Measurements from ENCODE around the gene DDX51.
"Not testable (repeated sequence)": the region's sequence is repeated elsewhere in the genome, so short reads cannot be mapped to it uniquely, and the experiment has no call there.

Gene DDX51

DNA sequence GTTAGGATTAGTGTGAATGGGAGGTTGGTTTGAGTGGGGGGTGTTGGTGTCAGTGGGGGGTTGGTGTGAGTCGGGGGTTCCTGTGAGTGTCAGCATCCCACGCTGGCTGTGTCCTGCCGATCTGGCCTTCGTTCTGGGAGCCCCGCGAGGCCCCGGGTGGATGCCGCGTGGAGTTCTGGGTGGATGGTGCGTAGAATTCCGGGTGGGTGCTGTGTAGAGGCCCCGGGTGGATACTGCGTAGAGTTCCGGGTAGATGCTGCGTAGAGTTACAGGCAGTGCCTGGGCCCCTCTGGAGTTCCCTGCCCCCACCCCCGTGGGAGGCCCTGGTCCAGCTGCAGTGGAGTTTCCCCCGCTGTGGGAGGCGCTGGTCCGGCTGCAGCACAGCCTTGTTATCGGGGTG lies 8.8 kb upstream of the DDX51 start:
- no peak for DNase-seq

DNA sequence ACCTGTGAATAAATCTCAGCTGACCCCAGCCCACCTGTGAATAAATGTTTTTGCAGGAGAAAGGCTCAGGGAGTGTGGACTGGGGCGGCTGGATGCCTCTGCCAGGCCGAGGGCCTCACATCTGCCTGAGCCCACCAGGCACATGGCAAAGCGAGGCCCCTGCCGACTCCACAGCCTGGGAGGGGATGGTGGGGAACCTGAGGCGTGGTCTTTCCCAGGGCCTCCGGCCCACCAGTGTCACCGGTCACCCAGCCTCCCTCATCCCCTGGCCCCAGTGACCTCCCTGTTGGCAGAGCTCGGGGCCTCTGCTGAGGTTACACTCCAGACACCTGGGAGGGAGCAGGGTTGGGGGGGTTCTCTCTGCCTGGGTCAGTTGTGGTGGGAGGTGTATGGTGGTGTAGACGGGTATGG lies 8.3 kb upstream of the DDX51 start:
- no peak for DNase-seq

DNA sequence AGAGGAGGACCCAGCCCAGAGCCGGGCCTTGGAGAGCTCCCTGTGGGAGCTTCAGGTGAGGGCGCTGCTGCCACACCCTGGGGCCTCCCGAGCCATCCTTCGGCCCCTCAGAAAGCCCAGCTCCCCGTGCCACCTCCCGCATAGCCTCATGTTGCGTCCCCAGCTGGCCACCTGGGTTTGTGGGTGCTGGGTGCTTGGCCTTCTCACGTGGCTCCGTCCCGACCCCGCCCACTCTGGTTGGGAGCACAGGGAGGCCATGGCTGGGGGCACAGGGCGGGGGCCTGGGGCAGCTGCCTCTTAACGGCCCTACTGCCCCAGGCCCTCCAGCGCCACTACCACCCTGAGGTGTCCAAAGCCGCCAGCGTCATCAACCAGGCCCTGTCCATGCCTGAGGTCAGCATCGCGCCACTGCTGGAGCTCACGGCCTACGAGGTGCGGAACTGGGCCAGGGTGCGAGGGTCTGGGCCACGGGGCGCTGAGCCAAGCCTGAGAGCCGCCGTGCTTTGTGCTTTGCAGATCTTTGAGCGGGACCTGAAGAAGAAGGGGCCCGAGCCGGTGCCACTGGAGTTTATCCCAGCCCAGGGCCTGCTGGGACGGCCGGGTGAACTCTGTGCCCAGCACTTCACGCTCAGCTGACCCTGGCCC lies 7.8 kb upstream of the DDX51 start:
- DNase-seq: no peak

DNA sequence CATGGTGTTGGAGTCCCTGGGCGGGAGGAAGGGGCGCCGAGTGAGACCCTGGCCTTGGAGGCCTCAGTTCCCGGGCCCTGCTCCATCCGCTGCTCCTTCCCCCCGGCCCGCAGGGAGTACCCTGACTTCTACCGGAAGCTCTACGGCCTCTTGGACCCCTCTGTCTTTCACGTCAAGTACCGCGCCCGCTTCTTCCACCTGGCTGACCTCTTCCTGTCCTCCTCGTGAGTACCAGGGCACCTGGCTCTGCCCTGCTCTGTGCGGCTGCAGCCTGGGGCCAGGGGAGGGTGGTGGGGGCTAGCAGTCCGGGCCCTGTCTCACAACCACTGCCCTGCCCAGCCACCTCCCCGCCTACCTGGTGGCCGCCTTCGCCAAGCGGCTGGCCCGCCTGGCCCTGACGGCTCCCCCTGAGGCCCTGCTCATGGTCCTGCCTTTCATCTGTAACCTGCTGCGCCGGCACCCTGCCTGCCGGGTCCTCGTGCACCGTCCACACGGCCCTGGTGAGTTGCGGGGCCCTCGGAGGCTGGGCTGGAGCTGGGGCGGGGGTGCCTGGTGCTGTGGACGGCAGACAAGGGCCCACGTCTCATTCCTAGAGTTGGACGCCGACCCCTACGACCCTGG lies 7.1 kb upstream of the DDX51 start:
- no peak for DNase-seq

DNA sequence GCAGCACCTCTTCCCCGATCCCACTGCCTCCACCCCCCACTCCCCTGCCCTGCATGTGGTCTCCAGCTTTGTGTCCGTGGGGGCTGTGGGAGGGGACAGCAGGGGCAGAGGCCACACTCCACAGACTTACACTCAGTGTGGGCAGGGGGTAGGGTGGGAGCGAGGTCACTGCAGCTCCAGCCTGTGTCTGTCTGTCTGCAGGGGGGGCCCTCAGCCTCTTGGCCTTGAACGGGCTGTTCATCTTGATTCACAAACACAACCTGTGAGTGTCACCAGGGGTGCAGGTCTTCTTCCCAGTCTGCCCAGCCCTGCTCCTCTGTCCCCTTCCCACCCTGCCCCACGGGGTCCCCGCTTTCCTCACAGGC lies 6.6 kb upstream of the DDX51 start:
- no peak for DNase-seq

DNA sequence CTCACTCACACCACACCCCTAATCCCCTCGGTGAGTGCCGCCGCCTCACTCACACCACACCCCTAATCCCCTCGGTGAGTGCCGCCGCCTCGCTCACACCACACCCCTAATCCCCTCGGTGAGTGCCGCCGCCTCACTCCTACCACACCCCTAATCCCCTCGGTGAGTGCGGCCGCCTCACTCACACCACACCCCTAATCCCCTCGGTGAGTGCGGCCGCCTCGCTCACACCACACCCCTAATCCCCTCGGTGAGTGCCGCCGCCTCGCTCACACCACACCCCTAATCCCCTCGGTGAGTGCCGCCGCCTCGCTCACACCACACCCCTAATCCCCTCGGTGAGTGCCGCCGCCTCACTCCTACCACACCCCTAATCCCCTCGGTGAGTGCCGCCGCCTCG lies 5.4 kb upstream of the DDX51 start:
- DNase-seq: not testable (repeated sequence)

DNA sequence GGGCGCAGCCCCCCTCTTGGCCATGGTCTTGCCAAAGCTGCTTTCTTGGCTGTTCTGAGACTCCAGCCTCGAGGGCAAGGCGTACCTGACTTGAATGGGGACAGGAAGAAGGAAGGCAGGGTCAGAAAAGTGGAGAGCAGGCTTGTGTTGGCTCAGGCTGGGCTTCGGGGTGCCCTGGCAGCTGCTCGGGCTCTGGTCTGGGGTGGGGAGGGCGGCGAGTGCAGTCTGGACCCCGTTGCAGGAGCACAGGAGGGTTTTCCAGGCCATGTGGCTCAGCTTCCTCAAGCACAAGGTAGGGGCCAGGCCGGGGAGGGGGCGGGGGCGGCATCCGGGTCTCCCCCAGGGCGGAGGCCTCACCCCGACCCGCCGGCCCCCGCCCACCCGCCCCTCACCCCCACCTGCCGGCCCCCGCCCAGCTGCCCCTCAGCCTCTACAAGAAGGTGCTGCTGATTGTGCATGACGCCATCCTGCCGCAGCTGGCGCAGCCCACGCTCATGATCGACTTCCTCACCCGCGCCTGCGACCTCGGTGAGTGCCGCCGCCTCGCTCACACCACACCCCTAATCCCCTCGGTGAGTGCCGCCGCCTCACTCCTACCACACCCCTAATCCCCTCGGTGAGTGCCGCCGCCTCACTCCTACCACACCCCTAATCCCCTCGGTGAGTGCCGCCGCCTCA lies 4.4 kb upstream of the DDX51 start:
- no peak for DNase-seq

DNA sequence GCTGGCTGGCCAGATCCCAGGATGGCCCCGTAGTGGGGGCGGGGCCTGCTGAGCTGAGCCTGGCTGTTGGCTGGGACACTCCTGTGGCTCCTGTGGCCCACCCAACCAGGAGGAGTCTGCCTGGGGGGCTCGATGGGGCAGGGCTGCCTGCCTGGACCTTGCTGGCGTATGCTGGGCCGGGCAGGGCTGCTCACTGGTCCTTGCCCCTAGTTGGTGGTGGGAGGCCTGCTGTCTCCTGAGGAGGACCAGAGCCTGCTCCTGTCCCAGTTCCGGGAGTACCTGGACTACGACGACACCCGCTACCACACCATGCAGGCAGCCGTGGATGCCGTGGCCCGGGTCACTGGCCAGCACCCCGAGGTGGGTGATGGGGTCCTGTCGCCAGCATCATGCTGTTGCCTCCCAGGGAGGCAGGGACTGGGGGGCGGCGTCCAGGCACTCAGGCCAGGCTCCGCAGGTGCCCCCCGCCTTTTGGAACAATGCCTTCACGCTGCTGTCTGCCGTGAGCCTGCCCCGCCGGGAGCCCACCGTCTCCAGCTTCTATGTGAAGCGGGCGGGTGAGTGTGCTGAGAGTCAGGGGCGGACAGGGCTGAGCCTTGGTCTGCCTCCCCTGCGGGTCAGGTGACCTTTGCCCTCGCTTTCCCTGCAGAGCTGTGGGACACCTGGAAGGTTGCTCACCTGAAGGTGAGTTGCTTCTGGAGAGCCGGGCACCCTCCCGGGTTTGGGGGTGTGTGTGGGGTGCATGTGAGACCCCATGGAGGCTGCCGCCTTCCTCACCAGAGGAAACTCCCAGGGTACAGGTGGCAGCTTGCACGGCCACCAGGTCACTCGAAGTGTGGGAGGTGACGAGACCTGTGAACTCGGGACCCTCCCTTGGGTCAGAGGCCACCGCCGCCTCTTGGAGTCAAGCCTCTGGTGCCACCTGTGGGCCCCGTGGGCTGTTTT lies 3.6 kb upstream of the DDX51 start:
- DNase-seq: no peak

DNA sequence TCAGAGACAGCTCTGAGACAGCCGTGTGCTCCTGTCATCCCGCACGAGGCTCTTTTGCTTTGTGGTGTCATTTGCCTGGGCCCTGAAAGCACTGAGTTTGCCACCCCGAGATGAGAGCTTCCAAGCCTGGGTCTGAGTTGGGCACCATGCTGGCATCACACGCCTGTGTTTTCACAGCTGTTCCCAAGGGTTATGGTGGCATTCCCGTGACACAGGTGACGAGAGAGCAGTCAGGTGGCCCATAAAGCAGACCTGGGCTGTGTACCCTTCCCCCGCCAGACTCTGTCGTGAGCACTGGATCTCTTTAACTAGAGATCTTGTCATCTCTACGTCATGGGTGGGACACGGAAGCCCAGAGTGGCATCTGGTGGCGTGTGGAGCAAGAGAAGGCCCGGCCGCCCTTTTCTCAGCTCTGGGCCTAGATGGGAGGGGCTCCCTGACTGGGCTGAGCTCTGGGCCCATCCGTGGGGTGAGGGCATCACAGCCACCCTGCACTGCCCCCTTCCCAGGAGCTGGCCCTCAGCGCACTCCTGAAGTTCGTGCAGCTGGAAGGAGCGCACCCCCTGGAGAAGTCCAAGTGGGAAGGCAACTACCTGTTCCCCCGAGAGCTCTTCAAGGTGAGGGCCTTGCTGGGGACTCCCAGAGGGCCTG lies 2.8 kb upstream of the DDX51 start:
- no peak for DNase-seq

DNA sequence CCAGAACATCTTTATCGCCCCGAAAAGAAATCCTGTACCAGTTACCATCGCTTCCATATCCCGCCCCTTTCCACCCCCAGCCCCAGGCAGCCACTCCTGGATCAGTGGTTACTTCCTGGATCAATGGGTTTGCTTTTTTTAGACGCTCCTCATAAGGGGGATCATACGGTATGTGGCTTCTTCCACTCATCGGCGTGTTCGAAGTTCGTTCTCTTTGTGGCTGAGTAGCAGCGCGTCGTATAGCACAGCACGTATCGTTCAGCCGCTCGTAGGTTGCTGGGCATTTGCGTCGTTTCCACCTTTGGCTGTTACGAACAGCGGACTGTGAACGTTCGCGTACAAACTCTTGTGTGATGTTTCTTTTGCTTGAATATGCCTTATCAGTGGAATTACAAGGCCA lies 2.0 kb upstream of the DDX51 start:
- DNase-seq: no peak

DNA sequence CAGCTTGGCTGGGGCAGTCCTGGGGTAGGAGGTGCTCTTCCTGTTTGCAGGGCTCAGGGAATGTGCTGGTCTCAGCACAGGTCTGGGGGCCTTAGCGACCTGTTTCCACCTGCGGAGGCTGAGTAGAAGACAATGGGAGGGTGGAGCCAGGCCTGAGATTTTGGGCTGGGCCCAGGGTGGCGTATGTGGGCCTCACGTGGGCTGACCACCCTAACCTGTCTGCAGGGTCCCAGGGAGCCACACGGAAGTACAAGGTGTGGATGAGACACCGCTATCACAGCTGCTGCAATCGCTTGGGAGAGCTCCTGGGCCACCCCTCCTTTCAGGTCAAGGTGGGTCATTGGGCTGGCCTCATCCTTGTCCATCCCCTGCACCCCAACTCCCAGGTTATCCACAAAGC lies 1.2 kb upstream of the DDX51 start:
- no peak for DNase-seq

DNA sequence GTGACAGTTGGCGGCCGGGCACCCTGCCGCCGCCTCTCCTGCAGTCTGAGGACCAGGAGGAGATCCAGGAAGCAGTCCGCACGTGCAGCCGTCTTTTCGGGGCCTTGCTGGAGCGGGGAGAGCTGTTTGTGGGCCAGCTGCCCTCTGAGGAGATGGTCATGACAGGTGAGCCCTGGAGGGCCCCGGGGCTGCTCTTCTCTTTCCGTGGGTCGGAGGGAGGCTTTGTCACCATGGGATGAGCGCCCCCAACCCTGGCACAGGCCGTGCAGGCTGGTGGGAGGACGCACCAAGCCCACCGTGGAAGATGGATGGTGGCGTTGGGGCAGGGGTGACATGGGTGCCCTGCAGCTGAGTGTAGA lies 670 bp upstream of the DDX51 start:
- no peak for DNase-seq

DNA sequence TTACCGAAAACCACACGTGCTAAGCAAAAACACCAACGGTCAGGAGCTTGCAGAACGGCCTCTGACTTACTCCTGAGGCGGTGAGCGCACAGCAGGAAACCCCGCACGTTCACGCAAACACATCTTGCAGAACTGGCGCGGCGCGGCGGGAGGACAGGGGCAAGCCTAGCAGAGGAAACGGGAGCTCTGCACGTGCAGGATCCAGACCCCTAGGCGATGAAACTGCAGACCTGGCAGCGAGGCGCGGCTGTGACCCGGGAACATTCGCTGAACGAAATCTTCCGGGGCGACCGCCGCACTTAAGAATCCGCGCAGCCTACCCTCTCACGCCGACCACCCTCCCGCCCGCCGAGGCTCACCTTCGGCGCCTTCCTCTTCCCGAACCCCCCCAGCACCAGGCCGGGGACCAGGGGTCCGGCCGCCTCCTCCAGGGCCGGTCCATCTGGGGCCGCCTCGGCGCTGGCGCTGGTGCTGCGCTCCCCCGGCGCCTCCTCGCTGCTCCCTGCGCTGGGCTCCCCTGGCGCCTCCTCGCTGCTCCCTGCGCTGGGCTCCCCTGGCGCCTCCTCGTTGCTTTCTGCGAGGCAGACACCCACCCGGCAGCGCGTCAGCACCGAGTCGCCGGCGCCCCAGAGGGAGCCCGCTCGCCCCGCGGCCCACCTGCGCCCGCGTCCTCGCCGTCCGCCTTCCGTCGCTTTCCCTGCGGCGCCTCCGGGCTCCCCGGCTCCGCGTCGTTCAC lies 615 bp downstream of the DDX51 start:
- DNase-seq: peak; percentile 7

DNA sequence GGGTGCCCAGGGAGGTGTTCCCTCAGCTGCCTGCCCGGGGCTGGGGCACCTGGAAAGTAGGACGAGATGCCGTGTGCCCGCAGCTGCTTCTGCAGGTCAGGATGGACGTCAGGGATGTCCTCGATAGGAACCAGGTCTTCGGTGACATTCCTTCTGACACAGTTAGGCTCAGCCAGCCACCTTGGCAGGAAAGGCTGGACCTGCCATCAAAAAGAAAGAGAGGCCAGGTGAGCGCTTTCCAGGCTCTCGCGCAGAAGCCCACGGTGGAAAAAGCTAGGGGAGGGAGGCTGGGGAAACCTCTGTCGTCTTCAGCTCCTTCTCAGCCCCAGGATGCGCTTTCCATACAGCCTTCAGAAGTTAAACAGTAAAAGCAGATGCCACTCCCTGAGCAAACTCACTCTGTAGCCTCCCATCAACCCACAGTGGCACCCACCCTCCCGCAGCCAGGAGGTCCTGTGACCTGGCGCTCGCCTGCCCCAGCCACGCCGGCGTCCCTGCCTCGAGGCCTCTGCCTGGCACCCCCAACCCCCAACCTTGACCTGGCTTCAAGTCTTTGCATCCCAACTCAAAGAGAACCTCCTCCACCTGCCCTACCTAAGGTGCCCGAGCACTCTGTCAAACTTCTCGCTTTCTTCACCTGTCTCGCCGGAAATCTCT lies 1.3 kb downstream of the DDX51 start:
- no peak for DNase-seq

DNA sequence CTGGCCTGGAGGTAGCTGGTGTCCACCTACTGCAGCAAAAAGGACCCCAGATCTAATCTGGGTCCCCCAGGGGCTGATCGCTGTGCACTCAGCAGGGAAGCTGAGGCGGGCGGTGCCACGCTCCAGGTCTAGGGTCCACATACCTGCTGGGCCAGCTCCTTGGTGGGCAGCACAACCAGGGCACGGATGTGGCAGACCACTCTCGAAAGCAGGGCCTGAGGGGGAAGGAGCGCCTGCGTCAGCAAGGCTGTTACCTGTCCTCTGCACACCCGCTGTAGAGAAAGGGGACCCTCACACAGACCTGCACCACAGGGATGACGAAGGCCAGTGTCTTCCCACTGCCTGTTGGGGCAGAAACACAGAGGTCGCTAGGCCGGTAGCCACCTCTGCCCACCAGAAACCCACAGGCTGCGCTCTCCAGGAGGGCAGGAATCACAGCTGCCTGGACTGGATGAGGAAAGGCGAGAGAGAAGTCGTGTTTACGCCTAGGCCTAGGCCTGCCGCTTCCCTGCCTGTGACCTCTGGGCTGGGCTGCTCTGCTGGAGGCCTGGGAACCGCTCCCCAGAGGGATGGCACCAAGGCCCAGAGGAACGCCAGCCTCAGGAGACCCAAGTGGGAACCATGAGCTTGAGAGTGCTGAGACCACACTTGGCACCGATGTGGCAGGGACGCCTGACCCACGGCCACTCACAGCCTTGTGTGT lies 2.0 kb downstream of the DDX51 start:
- DNase-seq: no peak

DNA sequence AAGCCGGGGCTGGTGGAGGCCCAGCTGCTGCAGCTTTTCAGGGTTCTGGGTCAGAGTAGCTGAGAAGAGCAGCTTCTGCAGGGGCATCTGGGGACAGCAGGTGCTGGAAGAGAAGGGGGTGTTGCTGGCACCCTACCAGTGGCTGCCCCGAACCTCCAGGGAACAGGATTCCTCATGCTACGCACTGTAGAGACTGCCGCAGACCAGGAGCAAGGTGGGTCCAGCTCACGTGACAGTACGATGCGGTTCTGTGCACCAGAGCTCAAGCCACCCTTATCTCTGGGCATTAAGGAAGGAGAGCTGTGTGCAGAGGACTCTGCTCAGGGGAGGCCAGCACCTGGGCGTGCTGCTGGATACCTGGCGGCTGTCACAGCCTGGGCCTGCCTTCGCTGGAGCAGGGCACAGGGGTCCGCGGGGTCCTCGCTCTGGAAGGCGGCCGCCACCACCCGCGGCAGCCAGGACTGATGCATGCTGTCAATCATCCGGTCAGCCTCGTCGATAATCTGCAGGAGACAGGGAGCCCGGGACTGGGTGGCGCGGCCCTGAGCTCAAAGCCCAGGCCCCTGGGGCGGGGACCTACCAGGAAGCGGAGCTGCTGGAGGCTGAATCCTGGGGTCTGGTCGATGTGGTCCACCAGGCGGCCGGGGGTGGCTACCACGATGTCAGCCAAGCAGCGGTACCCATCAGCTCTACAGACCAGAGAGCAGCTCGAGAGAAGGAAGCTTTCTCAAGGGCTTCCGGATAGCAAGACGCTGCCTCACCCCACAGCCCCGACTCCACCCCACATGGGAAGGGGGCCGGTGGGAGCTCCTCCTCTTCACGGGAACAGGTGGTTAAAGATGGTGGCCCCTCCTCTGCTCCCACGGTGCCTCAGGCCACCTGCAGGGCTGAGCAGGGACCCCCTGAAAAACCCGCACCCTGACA lies 2.9 kb downstream of the DDX51 start:
- no peak for DNase-seq

DNA sequence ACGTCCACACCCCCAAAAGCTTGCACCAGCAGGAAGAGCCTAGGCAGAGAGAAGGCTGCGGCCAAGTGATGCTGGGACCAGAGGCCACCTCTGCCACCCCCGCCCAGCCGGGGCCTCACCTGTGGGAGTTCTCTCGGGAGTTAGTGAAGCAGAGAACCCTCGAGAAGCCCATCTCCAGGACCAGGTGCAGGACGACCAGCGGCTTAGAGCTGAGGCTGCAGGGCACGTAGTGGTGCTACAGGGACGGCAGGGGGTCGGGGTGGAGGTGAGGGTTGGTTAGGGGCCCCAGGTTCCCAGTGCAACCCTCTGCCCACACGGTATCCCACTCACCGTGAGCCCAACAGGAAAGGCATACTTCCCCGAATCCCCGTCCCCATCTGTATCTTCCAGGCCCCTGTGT lies 3.6 kb downstream of the DDX51 start:
- no peak for DNase-seq

DNA sequence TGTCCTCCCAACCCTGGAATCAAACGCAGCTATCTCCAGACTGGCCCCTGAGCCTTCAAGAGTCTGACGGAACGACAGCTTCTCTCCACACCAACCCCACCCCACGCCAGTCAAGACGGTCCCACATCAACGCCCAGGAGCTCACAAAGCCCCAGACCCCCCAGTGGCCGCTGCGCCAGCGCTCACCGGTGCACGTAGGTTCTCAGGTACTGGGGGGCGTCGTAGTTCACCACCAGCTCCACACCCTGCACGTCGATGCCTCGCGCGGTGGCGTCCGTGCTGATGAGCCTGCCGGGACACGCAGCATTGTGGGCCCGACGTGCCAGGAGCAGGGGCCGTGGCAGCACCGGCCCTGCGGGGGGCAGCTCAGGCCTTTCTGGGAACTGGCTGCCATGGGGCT lies 4.2 kb downstream of the DDX51 start:
- no peak for DNase-seq

DNA sequence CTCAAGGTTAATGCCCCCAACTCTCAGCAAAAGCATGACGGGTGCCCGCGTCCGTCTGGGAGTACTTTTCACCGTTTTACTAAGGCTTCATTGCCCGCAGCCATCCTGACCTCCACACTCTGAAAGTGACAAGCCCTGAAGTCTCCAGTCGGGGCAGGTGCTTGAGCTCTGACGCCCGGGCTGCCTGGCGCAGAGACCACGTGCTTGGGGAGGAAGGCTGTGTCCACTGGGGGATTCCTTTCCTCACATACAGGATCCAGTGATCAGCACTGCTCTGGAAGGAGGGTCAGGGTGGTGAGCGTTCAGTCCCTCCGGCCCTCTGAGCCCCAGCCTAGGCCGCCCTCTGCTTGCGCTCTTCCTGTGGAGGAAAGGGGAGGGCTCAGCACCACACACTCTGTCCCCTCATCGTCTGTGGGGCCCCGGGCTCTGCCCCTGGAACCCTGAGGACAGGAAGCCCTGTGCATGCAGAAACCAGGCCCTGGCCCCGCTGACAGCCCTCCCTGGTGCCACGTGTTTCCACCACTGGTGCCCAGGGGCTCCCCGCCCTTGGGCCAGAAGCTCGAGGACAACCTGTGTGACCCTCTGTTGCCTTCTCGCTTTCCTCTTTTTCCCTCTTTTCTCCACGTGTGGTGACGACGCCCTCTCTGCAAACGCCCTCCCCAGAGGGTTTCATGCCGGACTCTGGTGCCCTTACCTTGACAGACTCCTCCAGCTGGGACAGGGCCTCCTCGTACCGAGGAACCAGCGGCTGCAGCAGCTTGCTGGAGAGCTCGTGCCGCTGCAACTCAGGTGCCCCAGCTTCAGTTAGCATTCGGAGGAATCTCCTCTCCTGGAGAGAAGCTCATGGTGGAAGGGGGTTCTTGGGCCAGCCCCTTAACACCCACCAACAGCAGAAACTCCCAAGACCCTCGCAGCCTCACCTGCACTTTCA lies 4.9 kb downstream of the DDX51 start:
- DNase-seq: no peak
